Endodermal cell (in vitro differentiated cells): ENCODE data around the gene IMP4. TPM values are rescaled to one million over a fixed set of nuclear protein-coding genes. Genes with fewer than 3 reads are reported as not detected.
A peak's percentile ranks its signal among the peaks of the same experiment; 100 is the strongest.

Experiments used
- DNase-seq: peaks from one replicate; pipeline ENCODE4 v3.0.0-alpha.2; 2017
- H3K27ac ChIP-seq: 2 replicates; pipeline ENCODE4 v1.5.1; 2013; ENCODE audit warnings: mild to moderate bottlenecking, low read depth, low read length, moderate library complexity
- H3K27me3 ChIP-seq: 2 replicates; pipeline ENCODE4 v1.6.1; 2013; ENCODE audit warnings: mild to moderate bottlenecking, low read length, moderate library complexity; ENCODE audit not compliant: insufficient read depth, control insufficient read depth, poor library complexity, severe bottlenecking
- H3K36me3 ChIP-seq: 2 replicates; pipeline ENCODE4 v1.7.0; 2013; ENCODE audit warnings: mild to moderate bottlenecking, low read length, moderate library complexity; ENCODE audit not compliant: control insufficient read depth, insufficient read depth
- H3K4me1 ChIP-seq: one replicate; pipeline ENCODE4 v1.7.0; 2013; ENCODE audit warnings: low read length; ENCODE audit not compliant: control insufficient read depth, insufficient read depth
- H3K4me3 ChIP-seq: 2 replicates; pipeline ENCODE4 v1.5.1; 2013; ENCODE audit warnings: mild to moderate bottlenecking, low read length, moderate library complexity
- H3K9ac ChIP-seq: 2 replicates; pipeline ENCODE4 v1.6.1; 2013; ENCODE audit warnings: mild to moderate bottlenecking, low read length, moderate library complexity; ENCODE audit not compliant: poor library complexity, severe bottlenecking; ENCODE audit errors: extremely low read depth
- H3K9me3 ChIP-seq: 2 replicates; pipeline ENCODE4 v1.6.1; 2013; ENCODE audit warnings: mild to moderate bottlenecking, low read length, moderate library complexity; ENCODE audit not compliant: control insufficient read depth
- H3K27ac Mint-ChIP-seq: 2 replicates; pipeline ENCODE4 v1.8.0; 2020; ENCODE audit warnings: mixed read lengths
- H3K27me3 Mint-ChIP-seq: 2 replicates; pipeline ENCODE4 v1.8.0; 2021; ENCODE audit warnings: mild to moderate bottlenecking, mixed read lengths; ENCODE audit not compliant: insufficient read depth
- H3K36me3 Mint-ChIP-seq: 2 replicates; pipeline ENCODE4 v1.8.0; 2020; ENCODE audit warnings: low read depth, mixed read lengths
- H3K4me1 Mint-ChIP-seq: 2 replicates; pipeline ENCODE4 v1.8.0; 2020; ENCODE audit warnings: mixed read lengths
- H3K4me3 Mint-ChIP-seq: 2 replicates; pipeline ENCODE4 v1.8.0; 2020; ENCODE audit warnings: mild to moderate bottlenecking, moderate library complexity, mixed read lengths
- H3K9me3 Mint-ChIP-seq: 2 replicates; pipeline ENCODE4 v1.8.0; 2020; ENCODE audit warnings: mild to moderate bottlenecking, mixed read lengths
- CTCF ChIP-seq: fragments of 200-600 bp; sonication (generic); conservative IDR thresholded peaks from 2 replicates; pipeline ENCODE4 v1.5.0; 2021; ENCODE audit warnings: antibody characterized with exemption, mild to moderate bottlenecking
- WGBS, 2 experiments: methylation state at CpG; one replicate each; pipeline versions ENCODE4 v1.1.5 to v1.1.7; 2013; ENCODE audit warnings: missing lambda C conversion rate in 2 of 2, mixed read lengths in 1 of 2; ENCODE audit not compliant: insufficient coverage in 1 of 2, insufficient read length in 1 of 2; 5-methylcytosine and 5-hydroxymethylcytosine counted together
- total RNA-seq, 2 donors: library from RNA; stranded (reverse); fragmentation: NEBNext Ultra II Directional in 1 of 2; extraction: Animal tissue kit (Norgen Biotek cat#: 25700) in 1 of 2; gene quantifications; 2 replicates in 1 of 2; 3 replicates in 1 of 2; pipeline ENCODE4 v1.2.1, GENCODE V29; 2021

IMP4 gene
- total RNA-seq, 2 donors from 2014 or later, result 47.1 to 55.1 TPM

DNA sequence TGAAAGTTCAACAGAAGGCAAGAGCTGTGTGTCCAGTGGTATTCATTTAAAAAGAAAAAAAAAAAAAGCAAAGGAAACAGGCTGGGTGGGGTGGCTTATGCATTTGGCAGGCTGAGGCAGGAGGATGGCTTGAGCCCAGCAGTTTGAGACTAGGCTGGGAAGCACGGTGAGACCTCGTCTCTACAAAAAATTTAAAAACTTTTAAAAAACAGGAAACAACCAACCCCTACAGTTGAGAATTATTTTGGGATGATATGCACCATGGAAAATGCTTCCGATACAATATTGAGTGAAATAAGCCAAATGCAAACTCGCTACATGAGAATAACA, 44.3 kb downstream of the IMP4 start:
- H3K27me3 Mint-ChIP-seq, result peaks cover 17% of the 10 kb centered on the region

GRCh38 chr2:130387804-130388203, 45.1 kb downstream of the IMP4 start:
- H3K9me3 Mint-ChIP-seq, result no peaks in the 10 kb centered on the region
- Histone ChIP-seq H3K27ac (no peak overlapping the region), H3K4me3 (no peak overlapping the region), H3K4me1 (no peaks in the 10 kb centered on the region), H3K9ac (no peak overlapping the region), H3K36me3 (no peaks in the 10 kb centered on the region), H3K9me3 (no peaks in the 10 kb centered on the region), H3K27me3 (peaks cover 4% of the 10 kb centered on the region)
- WGBS, 2 experiments, result 78% methylated on average over 4 of the region's 4 CpGs; no CpG with 5 or more reads in 1 of the 2 experiments
- H3K27ac Mint-ChIP-seq, result no peak overlapping the region
- H3K27me3 Mint-ChIP-seq, result peaks cover 21% of the 10 kb centered on the region
- DNase-seq, result peak; percentile 59
- H3K4me3 Mint-ChIP-seq, result no peak overlapping the region
- H3K4me1 Mint-ChIP-seq, result peaks cover 18% of the 10 kb centered on the region
- H3K36me3 Mint-ChIP-seq, result peaks cover 1% of the 10 kb centered on the region
- TF ChIP-seq CTCF, result no peak

More for the DNA sequence above, 44.3 kb downstream of the IMP4 start:
- peaks cover 9% of the 10 kb centered on the region for H3K36me3 Mint-ChIP-seq
- no peak overlapping the region for H3K4me3 Mint-ChIP-seq
- no peaks in the 10 kb centered on the region for H3K9me3 ChIP-seq
- no peaks in the 10 kb centered on the region for H3K4me1 ChIP-seq
- 92% methylated on average over 3 of the region's 4 CpGs; no CpG with 5 or more reads in 1 of the 2 experiments for WGBS, 2 experiments
- H3K27me3 ChIP-seq, result peaks cover 2% of the 10 kb centered on the region
- H3K4me3 ChIP-seq, result no peak overlapping the region
- no peaks in the 10 kb centered on the region for H3K9me3 Mint-ChIP-seq
- H3K27ac Mint-ChIP-seq, result no peak overlapping the region
- H3K9ac ChIP-seq, result no peak overlapping the region
- H3K27ac ChIP-seq, result no peak overlapping the region
- no peak for DNase-seq
- H3K4me1 Mint-ChIP-seq, result peaks cover 15% of the 10 kb centered on the region
- TF ChIP-seq CTCF, result no peak
- H3K36me3 ChIP-seq, result no peaks in the 10 kb centered on the region

- Mint-ChIP-seq H3K27ac (no peak overlapping the region), H3K27me3 (peaks cover 24% of the 10 kb centered on the region)
Measured at GRCh38 chr2:130388221-130388907, 45.7 kb downstream of the IMP4 start.

More at GRCh38 chr2:130388221-130388907, 45.7 kb downstream of the IMP4 start:
- Histone ChIP-seq H3K9me3 (no peaks in the 10 kb centered on the region), H3K9ac (no peak overlapping the region), H3K4me1 (no peaks in the 10 kb centered on the region), H3K27ac (no peak overlapping the region), H3K27me3 (peaks cover 4% of the 10 kb centered on the region), H3K4me3 (no peak overlapping the region), H3K36me3 (no peaks in the 10 kb centered on the region)
- no peak for TF ChIP-seq CTCF
- Mint-ChIP-seq H3K9me3 (no peaks in the 10 kb centered on the region), H3K4me1 (peaks cover 21% of the 10 kb centered on the region), H3K4me3 (no peak overlapping the region), H3K36me3 (no peaks in the 10 kb centered on the region)
- 92 to 94% methylated on average over 8 of the region's 8 CpGs for whole genome bisulfite sequencing, 2 experiments
- DNase-seq, result no peak
